ENCODE measurements around the gene CCT6B.
A peak's percentile ranks its signal among the peaks of the same experiment; 100 is the strongest.
"Not testable (repeated sequence)": the region's sequence is repeated elsewhere in the genome, so short reads cannot be mapped to it uniquely, and the experiment has no call there.

CCT6B gene

DNA sequence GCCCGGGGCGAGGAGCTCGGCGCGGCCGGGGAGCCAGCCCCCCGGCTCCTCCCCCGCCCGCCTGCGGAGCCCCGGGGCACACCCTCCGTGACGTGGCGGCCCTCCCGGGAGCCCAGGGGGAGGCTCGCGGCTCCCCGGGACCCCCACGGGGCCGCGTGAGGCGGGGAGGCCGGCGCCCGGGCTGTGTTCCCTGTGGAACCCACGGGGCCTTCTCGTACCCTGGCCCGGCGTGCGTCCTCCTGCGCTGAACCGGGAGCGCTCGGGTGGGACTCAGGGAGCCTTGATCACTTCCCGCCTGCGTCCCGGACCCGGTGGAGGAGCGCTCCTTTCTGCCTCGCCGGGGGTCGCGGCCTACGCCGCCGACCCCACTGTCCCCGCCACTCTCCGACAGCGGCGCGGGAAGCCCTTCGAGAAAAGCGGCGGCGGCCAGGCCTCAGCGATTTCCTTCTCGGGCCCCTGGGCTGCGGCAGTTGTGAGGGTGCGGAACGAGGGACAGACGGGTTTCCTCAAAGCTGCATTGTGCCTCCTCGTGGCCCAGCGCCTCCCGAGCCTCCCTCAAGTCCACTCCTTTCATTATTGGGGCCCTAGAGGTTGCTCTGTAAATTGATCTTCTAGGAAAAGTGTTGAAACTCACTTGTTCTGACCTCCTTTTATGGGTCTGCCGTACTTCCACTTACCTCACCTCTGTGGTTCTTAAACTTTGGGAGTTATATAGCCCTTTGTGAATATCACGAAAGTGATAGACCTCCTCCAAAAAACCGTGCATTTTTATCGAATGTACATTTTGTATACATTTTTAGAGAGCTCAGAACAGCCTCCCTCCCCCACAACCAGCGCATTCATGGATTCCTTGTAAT, 19.6 kb upstream of the CCT6B start:
- DNase-seq (ENCODE audit: low spot score) = peak; percentile 87

GRCh38 chr17:34980353-34980680, 19.1 kb upstream of the CCT6B start, which contains the start of gene LIG3:
TSS of gene LIG3 (plus strand) at chr17:34980512. CDS start at chr17:34983006, 2,494 bp downstream.
- DNase-seq (ENCODE audit: low spot score) = peak; percentile 96

GRCh38 chr17:34979650-34980352, 18.5 kb upstream of the CCT6B start:
- DNase-seq (ENCODE audit: low spot score) = no peak

DNA sequence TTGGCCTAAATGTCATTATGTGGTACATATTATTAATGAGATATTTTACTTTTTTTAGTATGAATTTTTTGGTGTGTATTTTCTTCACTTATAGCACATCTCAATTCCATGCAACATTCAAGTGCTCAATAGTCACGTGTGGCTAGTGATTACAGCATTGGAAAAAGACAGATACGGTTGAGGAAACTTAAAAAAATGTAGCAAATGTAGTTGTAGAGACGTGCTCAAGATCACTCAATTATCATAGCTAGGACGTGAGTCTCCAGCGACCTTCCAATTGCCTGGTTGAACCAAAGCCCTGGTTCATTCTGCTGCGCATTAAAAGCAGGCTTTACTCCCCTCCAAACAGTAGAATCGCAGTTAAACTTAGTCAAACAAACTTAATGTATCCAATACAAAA, 17.9 kb upstream of the CCT6B start:
- no peak for DNase-seq (ENCODE audit: low spot score)

DNA sequence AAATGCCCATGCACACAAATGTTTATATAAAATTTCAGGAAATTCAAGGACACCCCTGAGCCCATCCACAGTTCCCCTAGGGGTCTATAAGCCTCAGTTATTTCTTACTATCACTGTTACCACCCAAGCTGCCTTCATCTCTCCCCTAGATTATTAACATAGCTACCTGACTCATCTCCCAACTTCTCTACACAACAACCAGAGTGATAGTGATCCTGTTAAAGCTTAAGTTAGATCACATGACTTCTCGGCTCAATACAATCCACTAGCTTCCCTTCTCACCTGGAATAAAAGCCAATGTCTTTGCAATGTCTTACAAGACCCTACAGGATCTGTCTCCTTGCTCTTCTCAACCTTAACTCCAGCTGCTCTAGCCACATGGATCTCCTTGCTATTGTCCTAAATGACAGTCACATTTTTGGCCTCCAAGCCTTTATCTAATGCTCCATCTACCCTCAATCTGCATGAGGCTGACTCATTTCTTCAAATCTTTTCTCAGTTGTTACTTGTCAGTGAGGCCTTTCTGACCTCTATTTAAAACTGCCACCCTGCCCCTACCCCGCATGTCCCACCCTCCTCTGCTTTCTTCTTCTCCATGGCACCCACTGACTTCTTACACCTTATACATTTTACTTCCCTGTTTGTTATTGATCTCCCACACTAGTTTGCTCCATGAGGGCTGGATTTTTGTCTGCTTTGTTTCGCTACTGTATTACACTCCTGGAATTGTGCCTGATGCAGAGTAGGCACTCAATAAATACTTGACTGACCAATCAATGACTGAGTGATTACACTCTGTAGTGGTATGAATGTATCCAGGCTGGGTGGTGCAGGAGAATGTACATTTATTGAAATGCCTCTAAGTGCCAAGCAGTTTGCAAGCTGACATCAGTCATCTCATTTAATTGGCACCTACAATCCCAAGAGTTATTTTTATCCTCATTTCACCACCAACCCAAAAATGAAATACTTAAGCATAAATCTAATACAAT, 13.8 kb upstream of the CCT6B start:
- no peak for DNase-seq (ENCODE audit: low spot score)

DNA sequence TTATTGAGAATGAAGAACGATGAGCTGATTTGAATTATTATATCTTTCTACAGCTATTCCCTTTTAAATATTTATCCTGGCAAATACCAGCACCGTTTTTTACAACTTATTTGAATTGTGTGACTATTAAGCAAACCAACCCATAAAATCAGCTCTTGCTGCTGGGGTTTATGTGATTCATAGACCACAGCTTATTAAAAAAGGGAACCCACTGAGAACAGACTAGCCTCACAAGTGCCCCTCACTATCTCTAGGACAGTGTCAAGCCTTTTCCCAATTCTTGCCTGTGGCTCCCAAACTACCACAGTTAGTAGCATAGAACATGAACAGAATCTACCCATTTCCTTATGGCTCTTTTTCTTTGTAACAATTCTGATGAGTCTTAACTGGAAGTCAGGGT, 12.9 kb upstream of the CCT6B start:
- no peak for DNase-seq (ENCODE audit: low spot score)

- no peak for DNase-seq (ENCODE audit: low spot score)
These were observed 2.8 kb downstream of the CCT6B start for GRCh38 chr17:34958438-34958837.

DNA sequence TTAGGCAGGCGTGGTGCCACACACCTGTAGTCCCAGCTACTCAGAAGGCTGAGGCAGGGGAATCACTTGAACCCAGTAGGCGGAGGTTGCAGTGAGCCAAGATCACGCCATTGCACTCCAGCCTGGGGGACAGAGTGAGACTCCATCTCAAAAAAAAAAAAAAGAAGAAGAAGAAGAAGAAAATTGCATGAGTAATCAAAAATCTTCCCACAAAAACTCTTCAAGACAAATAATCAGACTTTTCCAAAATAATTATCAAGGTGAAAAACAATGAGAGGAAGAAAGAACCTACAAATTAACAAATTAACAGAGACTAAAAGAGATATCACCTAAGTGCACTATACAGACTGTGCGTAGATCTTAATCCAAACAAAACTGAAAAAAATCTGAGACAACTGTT, 10.5 kb downstream of the CCT6B start:
- not testable (repeated sequence) for DNase-seq (ENCODE audit: low spot score)

DNA sequence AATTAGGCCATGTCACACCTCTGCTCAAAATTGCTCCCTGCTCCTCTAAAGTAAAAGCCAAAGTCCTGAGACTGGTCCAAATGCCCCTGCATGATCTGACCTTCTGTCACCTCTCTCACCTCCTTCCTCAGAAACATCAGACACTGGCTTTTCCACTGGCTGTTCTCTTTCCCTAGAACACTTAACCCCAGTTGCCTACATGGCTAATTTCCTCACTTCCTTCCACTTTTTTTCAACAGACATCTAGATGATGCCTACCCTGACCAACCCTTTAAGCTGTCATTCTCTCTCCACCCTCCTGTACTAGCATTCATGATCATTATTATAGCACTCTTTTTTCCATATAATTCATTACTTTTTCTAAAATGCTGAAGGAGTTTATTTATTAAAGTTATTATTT, 31.0 kb downstream of the CCT6B start:
- no peak for DNase-seq (ENCODE audit: low spot score)

DNA sequence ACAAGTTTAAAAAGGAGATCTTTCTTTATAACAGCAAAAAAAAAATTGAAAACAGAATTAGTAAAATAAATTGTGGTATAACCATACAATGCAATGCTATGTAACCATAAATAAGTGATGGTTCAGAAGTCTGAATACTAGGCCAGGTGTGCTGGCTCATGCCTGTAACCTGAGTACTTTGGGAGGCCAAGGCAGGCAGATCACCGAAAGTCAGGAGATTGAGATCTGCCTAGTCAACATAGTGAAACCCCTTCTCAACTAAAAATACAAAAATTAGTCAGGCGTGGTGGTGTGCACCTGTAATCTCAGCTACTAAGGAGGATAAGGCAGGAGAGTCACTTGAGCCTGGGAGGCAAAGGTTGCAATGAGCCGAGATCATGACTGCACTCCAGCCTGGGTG, 34.6 kb downstream of the CCT6B start:
- DNase-seq (ENCODE audit: low spot score) = no peak

DNA sequence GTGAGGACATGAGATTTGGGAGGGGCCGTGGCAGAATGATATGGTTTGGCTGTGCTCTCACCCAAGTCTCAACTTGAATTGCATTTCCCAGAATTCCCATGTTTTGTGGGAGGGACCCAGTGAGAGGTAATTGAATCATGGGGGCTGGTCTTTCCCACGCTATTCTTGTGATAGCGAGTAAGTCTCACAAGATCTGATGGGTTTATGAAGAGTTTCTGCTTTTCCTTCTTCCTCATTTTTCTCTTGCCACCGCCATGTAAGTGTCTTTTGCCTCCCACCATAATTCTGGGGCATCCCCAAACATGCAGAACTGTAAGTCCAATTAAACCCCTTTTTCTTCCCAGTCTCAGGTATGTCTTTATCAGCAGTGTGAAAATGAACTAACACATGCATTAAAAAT, 40.6 kb downstream of the CCT6B start:
- no peak for DNase-seq (ENCODE audit: low spot score)

GRCh38 chr17:34917381-34917780, 43.9 kb downstream of the CCT6B start:
- no peak for DNase-seq (ENCODE audit: low spot score)

- no peak for DNase-seq (ENCODE audit: low spot score)
These were observed 45.1 kb downstream of the CCT6B start for GRCh38 chr17:34916120-34916519.

DNA sequence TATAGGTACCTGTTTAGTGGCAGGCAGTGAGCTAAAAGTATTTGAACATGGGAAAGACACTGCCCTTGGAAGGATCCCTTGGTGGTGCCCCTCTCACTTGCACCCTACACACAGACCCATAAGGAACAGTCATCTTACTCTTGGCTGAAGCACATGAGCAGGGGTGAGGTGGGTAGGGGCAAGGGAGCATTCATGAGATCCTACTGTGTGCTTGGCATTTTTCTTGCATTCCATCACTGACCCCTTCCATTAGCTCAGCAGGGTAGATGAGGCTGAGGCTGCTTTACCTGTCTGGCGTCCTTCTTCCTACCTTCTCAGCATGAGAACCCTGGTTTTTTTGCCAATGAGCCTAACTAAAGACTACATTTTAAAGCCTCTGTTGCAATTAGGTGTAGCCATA, 48.3 kb downstream of the CCT6B start:
- DNase-seq (ENCODE audit: low spot score) = no peak

DNA sequence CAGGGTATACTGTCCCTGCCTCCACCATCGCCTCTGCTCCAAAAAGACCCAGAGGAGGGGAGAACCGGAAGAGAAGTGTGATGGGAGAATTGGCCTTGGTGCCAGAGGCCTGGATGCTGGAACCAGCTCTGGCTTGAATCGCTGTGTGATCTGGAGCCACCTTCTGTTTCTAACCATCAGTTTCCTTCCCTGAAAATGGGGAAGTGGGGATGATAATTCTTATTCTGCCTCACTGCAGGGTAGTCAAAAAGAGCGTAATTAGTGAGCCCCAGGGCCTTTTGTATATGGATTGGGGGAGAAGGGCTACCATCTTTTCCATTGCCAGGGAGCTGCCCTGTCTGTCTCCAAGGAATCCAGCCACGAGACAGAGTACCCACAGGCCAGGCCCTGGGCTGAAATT, 52.2 kb downstream of the CCT6B start:
- no peak for DNase-seq (ENCODE audit: low spot score)

- DNase-seq (ENCODE audit: low spot score) = no peak
These were observed 58.3 kb downstream of the CCT6B start for GRCh38 chr17:34902831-34903547.

- no peak for DNase-seq (ENCODE audit: low spot score)
These were observed 61.5 kb downstream of the CCT6B start for GRCh38 chr17:34899643-34900291.

GRCh38 chr17:34895383-34895782, 65.9 kb downstream of the CCT6B start:
- no peak for DNase-seq (ENCODE audit: low spot score)

DNA sequence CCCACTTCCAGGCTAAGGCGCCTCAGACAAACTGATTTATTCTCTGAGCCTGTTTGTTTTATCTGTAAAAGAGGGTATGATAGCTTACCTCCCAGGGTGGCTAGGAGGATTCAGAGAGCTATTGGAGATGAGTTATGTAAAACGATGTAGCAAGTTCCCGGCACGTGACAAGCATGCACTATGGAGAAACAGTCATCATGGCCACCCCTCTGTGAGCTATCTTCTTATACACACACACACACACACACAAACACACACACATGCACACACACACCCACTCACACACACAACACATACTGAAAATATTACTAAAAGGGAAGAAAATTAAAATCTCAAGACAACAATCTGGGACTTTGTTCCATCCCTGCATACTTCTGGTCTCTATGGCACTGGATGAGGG, 66.3 kb downstream of the CCT6B start:
- no peak for DNase-seq (ENCODE audit: low spot score)

- DNase-seq (ENCODE audit: low spot score) = peak; percentile 24
These were observed 68.6 kb downstream of the CCT6B start for GRCh38 chr17:34892461-34893249.

All from hepatic stellate cell (primary cell).